Loucy (cell line): ENCODE measurements around the gene SPAG17.

Experiments
- EZH2phosphoT487 ChIP-seq: fragments of 200-600 bp; IDR thresholded peaks from 2 replicates; pipeline ENCODE4 v1.6.1; 2018; ENCODE audit warnings: antibody characterized with exemption, mild to moderate bottlenecking, moderate library complexity, borderline replicate concordance
- TF ChIP-seq, protein P1 (sequence below): fragments of 200-600 bp; sonication (generic); conservative IDR thresholded peaks from 2 replicates; pipeline ENCODE4 v1.5.1; 2014; ENCODE audit warnings: mild to moderate bottlenecking, antibody characterized with exemption, low read length

DNA sequence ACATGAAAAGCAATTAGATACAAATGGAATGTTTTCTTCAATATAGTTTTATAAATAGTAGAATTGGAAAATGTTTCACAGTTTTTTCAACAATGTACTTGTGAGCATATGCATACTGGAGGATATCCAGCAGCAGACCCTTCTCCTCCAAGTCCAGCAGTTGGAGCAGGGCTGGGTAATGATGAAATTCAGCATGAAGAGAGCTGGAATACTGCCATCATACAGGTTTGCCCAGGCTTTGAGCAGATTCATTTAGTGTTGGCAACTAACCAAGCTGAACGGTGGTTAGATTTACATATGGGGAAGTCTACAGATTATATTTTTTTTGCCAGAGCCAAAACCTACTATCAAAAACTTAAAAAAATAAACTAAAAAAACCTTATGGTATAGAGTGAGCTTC lies 217.1 kb downstream of the SPAG17 start:
- no peak for TF ChIP-seq EZH2phosphoT487
- TF ChIP-seq, protein P1, sequence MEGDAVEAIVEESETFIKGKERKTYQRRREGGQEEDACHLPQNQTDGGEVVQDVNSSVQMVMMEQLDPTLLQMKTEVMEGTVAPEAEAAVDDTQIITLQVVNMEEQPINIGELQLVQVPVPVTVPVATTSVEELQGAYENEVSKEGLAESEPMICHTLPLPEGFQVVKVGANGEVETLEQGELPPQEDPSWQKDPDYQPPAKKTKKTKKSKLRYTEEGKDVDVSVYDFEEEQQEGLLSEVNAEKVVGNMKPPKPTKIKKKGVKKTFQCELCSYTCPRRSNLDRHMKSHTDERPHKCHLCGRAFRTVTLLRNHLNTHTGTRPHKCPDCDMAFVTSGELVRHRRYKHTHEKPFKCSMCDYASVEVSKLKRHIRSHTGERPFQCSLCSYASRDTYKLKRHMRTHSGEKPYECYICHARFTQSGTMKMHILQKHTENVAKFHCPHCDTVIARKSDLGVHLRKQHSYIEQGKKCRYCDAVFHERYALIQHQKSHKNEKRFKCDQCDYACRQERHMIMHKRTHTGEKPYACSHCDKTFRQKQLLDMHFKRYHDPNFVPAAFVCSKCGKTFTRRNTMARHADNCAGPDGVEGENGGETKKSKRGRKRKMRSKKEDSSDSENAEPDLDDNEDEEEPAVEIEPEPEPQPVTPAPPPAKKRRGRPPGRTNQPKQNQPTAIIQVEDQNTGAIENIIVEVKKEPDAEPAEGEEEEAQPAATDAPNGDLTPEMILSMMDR = no peak
